GM21529 (cell line): Measurements from ENCODE around the gene PANK1.
A peak's percentile ranks its signal among the peaks of the same experiment; 100 is the strongest.

Experiments used
- ATAC-seq: cut with Tn5 transposase; IDR thresholded peaks from one replicate; pipeline ENCODE4 v1.9.1; 2021; ENCODE audit not compliant: unreplicated experiment

The PANK1 gene

GRCh38 chr10:89652806-89653370, 7.8 kb upstream of the PANK1 start:
- ATAC-seq = no peak

- peak; percentile 61 for ATAC-seq
Observed at GRCh38 chr10:89651916-89652573, 7.0 kb upstream of the PANK1 start.

GRCh38 chr10:89651205-89651915, 6.3 kb upstream of the PANK1 start:
- no peak for ATAC-seq

GRCh38 chr10:89649051-89649450, 4.0 kb upstream of the PANK1 start:
- no peak for ATAC-seq

- no peak for ATAC-seq
Observed at GRCh38 chr10:89648074-89648473, 3.0 kb upstream of the PANK1 start.

- no peak for ATAC-seq
Observed at GRCh38 chr10:89646889-89647657, 2.0 kb upstream of the PANK1 start.

GRCh38 chr10:89645742-89646172, 715 bp upstream of the PANK1 start:
- ATAC-seq = no peak

GRCh38 chr10:89644691-89644966, 413 bp downstream of the PANK1 start:
- peak; percentile 31 for ATAC-seq

GRCh38 chr10:89643812-89644690, 991 bp downstream of the PANK1 start:
- peak; percentile 85 for ATAC-seq

GRCh38 chr10:89643431-89643811, 1.6 kb downstream of the PANK1 start:
- no peak for ATAC-seq

- no peak for ATAC-seq
Observed at GRCh38 chr10:89642193-89642592, 2.8 kb downstream of the PANK1 start.

- no peak for ATAC-seq
Observed at GRCh38 chr10:89640241-89640640, 4.8 kb downstream of the PANK1 start.

- ATAC-seq = no peak
Observed at GRCh38 chr10:89639326-89639725, 5.7 kb downstream of the PANK1 start.

GRCh38 chr10:89637113-89637512, 7.9 kb downstream of the PANK1 start:
- ATAC-seq = no peak

- ATAC-seq = no peak
Observed at GRCh38 chr10:89634637-89635036, 10.4 kb downstream of the PANK1 start.

- no peak for ATAC-seq
Observed at GRCh38 chr10:89633484-89633883, 11.6 kb downstream of the PANK1 start.

GRCh38 chr10:89632824-89633223, 12.2 kb downstream of the PANK1 start:
- ATAC-seq = no peak

GRCh38 chr10:89627830-89628229, 17.2 kb downstream of the PANK1 start:
- no peak for ATAC-seq

- ATAC-seq = no peak
Observed at GRCh38 chr10:89625041-89625765, 19.8 kb downstream of the PANK1 start.

GRCh38 chr10:89624020-89624419, 21.0 kb downstream of the PANK1 start:
- no peak for ATAC-seq
